Right forelimb (tissue), 1 donor: Measurements from ENCODE around the gene TCEA3.

ENCODE experiments used
- DNase-seq: peaks from one replicate; pipeline ENCODE4 v3.0.0-alpha.2; 2018

The TCEA3 gene

GRCh38 chr1:23367791-23368561 lies 56.6 kb downstream of the TCEA3 start:
- DNase-seq, result peak; percentile 98

GRCh38 chr1:23367451-23367790 lies 57.1 kb downstream of the TCEA3 start:
- DNase-seq, result no peak

DNA sequence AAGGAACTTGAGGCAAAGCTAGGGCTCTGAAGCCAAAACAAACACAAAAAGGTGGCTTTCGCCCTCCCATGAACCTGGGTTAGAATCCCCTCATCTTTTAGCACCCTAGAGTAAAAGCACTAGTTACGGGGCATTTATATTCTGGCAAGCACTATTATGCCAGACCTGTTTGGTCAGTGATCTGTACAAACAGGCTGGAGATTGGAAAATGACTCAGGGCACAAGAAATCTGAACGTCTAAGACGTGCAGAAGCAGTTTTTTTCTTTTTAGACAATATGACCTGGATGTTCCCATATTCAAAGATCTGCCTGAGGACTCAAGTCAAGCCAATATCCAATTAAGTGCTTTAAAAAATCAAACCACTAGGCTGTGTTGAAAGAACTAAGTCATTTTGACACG lies 58.0 kb downstream of the TCEA3 start:
- no peak for DNase-seq

DNA sequence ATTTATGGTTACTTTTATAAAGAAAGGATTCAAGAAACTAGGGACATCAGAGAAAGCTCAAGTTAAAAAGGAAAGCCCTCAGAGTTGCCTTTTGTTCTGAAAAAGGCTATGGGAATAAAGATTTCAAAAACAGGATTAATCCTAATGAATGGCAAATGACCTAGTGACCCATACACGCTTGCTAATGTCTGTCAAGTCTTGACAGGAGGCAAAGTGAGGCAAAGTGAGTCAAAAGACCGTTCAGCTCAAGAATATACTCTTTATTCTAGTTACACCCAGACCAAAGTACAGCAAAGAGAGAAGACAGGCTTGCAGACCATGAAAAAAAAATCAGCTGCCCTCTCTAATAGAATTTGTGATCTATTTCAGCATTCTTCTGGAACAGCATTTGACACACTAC lies 58.4 kb downstream of the TCEA3 start:
- no peak for DNase-seq

- no peak for DNase-seq
Measured at GRCh38 chr1:23362218-23362713, 62.3 kb downstream of the TCEA3 start.

- no peak for DNase-seq
Measured at GRCh38 chr1:23358310-23358875, 66.2 kb downstream of the TCEA3 start.

GRCh38 chr1:23357138-23357908 lies 67.2 kb downstream of the TCEA3 start:
- no peak for DNase-seq

DNA sequence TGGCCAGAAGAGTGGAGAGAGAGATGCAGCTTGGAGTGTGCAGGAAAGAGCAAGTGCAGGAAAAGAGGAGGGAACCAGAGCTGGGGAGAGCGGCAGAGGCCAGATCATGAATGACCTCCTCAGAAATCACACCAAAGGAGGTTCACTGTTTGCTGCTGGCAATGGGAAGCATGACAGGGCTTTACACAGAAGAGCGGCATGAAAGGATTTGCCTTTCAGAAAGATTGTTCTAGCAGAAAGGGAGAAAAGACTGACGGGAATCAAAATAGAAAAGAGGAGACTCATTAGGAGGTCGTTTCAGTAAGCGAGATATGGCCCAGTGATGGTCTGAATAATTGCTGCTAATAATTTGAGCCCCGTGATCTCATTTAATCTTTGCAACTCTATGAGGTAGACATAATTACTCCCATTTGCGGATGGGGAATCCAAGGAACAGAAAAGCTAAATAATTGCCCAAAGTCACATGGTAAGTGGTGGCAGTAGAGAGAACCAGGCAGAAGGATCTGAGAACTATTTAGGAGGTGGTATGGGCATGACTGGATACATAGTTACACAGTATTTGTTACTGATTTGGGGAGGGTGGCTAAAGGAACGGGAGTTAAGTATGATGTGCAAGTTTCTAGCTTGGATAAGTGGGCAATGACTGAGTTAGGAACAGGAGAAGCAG lies 67.9 kb downstream of the TCEA3 start:
- DNase-seq, result no peak

- DNase-seq, result no peak
Measured at GRCh38 chr1:23354245-23354644, 70.3 kb downstream of the TCEA3 start.

DNA sequence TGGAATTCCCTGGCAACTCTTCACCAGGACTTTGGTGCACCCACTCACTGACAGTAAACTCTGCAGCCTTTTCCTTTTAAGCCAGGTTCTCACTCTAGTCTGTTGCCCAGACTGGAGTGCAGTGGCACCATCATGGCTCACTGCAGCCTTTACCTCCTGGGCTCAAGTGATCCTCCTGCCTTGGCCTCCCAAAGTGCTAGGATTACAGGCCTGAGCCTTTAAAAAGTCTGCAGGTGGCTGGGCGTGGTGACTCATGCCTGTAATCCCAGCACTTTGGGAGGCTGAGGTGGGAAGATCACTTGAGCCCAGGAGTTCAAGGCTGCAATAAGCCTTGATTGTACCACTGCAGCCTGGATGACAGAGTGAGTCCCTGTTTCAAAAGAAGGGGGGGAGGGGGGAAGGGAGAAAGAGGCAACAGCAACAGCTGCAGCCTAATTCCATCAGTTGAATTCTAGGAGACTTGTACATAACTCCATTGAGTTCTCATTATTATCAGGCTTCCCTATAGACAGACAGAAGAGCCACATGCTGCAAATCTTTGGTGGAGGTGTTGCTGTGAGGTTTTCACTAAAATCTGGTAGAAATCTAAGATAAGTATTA lies 72.4 kb downstream of the TCEA3 start:
- DNase-seq, result no peak

GRCh38 chr1:23345920-23346319 lies 78.6 kb downstream of the TCEA3 start:
- DNase-seq, result no peak

- peak; percentile 62 for DNase-seq
Measured at GRCh38 chr1:23344987-23345472, 79.5 kb downstream of the TCEA3 start.

- peak; percentile 100 for DNase-seq
Measured at GRCh38 chr1:23344111-23344986, 80.2 kb downstream of the TCEA3 start, which contains the start of gene HNRNPR. Gene HNRNPR, minus strand, starts transcription at chr1:23344284. Its CDS starts 3,276 bp downstream, at chr1:23341008.

GRCh38 chr1:23343221-23344110 lies 81.1 kb downstream of the TCEA3 start:
- DNase-seq, result peak; percentile 57

- no peak for DNase-seq
Measured at GRCh38 chr1:23341931-23342692, 82.4 kb downstream of the TCEA3 start.

GRCh38 chr1:23339632-23340031 lies 84.9 kb downstream of the TCEA3 start:
- DNase-seq, result no peak

DNA sequence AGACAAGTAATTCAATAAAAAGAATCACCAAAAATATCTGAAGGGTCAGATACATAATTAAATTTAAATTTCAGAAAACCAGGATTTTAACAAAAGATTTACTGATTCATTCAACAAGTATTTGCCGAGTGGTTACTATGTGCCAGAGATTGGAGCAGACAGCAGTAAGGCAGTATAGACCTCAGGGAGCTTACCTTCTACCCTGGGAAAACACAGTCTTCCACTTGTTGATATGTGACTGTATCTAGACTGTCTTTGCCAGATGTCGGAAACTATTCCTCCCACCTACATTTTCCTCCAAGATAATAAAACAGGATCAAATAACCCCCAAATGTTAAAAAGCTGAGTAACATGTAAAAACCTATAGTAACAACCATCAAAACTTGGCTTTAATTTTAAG lies 86.7 kb downstream of the TCEA3 start:
- DNase-seq, result no peak

DNA sequence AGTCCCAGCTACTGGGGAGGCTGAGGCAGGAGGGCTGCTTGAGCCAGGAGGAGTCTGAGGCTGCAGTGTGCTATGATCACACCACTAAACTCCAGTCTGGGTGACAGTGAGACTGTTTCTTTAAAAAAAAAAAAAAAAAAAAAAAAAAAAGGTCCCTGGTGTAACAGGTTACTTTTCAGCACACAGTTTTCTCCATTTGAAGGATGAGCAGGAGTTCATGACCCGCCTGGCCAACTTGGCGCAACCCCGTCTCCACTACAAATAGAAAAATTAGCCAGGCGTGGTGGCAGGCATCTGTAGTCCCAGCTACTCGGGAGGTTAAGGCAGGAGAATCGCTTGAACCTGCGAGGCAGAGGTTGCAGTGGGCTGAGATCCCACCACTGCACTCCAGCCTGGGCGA lies 92.8 kb downstream of the TCEA3 start:
- no peak for DNase-seq
